Ovary (tissue), 3 donors: ENCODE data around the gene SERPINA1.

Experiments used
- CTCF ChIP-seq, 3 donors: fragments of 450-650 bp in 2 of 3; fragments of 200-600 bp in 1 of 3; IDR thresholded peaks; one replicate each; pipeline versions ENCODE4 v1.5.1 to v1.8.0; 2016 to 2022; ENCODE audit warnings: antibody characterized with exemption in 3 of 3, mild to moderate bottlenecking in 1 of 3
- POLR2A ChIP-seq: fragments of 450-650 bp; IDR thresholded peaks from one replicate; pipeline ENCODE4 v1.6.1; 2017; ENCODE audit warnings: antibody characterized with exemption, mild to moderate bottlenecking, moderate library complexity
- donor health status: DM: no; HTN: no; CAD: no.

DNA sequence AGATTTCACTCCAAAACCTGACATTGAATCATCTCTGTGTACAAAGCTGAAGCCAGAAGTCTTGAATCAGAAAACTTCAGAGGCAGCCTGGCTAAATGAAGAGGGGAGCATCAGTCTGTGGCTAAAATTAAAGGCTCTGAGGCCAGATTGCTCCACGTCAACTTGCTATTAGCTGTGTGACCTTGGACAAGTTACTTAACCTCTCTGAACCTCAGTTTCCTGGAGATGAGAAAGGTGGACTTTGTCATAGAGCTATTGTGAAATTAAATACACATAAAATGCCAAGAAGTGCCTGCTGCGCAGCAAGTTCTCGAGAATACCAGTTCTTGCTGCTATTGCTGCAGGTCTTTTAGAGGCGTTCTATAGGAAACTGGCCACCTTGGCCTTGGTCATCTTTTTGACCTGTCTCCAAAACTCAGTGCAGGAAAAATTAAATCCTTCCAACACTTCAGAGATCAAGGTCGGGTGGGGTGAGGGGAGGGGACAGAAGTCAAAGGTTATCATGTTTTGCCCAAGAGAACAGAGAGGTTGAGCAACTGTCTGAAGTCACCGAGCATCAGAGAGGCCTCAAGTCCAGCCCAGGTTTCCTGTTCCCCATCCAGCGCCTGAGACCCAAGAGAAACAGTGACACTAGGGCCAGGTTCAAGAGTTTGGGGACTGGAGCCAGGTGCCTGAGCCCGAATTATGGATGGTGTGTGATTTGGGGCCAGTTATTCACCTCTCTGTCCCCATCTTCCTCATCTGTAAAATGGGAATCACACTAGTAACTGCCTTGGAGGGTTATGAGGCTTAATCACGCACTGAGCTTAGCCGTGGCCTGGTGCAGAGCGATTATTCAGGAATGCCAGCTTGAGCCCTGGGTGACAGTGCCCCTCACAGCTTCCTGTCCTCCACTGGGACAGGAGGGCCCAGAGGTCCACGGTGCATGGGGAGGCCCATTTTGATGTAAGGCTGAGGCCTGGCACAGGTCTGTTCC is 1.1 kb downstream of the SERPINA1 start:
- no peak for TF ChIP-seq POLR2A
- no peak for TF ChIP-seq CTCF (IDR thresholded peaks at IDR 0.05)
